GM12872 (cell line): ENCODE measurements around the gene AXIN1.

Experiments
- TF ChIP-seq, protein P1 (sequence below): IDR thresholded peaks from 3 replicates; pipeline ENCODE4 v1.5.1; 2011; ENCODE audit warnings: low read depth, mild to moderate bottlenecking, low read length, moderate library complexity; ENCODE audit not compliant: insufficient read depth

Gene AXIN1

DNA sequence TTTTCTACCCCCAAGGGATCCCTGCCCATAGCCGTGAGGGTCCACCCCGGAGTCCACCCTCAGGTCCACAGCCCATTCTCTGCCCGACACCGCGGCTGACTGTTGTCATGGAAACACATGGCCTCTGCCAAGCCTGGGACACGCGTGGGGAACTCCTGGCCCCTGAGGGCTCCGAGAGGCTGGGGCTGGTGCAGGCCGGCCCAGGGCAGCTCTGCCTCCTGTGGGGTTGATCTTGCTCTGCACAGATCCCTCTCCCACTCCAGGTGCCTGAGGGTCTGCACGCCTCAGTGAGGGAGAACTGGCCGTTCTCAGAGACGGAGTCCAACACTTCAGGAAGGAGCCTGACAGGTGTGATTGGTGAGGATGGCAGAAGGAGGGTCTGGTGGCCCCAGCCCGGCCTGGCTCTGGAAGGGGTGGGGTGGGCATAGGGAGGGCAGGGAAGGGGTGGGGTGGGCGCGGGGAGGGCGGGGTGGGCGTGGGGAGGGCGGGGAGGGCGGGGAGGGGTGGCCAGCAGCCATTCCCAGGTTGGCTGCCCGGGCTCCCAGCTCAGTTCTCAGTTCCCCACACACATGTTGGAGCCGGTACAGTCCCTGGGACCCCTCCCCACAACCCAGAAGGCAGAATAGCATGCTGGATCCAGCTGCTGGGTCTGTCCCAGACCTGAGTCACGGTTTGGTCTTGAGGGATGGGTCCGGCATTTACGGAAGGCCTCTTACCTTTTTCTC is 11.4 kb upstream of the AXIN1 start:
- TF ChIP-seq, protein P1, sequence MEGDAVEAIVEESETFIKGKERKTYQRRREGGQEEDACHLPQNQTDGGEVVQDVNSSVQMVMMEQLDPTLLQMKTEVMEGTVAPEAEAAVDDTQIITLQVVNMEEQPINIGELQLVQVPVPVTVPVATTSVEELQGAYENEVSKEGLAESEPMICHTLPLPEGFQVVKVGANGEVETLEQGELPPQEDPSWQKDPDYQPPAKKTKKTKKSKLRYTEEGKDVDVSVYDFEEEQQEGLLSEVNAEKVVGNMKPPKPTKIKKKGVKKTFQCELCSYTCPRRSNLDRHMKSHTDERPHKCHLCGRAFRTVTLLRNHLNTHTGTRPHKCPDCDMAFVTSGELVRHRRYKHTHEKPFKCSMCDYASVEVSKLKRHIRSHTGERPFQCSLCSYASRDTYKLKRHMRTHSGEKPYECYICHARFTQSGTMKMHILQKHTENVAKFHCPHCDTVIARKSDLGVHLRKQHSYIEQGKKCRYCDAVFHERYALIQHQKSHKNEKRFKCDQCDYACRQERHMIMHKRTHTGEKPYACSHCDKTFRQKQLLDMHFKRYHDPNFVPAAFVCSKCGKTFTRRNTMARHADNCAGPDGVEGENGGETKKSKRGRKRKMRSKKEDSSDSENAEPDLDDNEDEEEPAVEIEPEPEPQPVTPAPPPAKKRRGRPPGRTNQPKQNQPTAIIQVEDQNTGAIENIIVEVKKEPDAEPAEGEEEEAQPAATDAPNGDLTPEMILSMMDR = no peak

DNA sequence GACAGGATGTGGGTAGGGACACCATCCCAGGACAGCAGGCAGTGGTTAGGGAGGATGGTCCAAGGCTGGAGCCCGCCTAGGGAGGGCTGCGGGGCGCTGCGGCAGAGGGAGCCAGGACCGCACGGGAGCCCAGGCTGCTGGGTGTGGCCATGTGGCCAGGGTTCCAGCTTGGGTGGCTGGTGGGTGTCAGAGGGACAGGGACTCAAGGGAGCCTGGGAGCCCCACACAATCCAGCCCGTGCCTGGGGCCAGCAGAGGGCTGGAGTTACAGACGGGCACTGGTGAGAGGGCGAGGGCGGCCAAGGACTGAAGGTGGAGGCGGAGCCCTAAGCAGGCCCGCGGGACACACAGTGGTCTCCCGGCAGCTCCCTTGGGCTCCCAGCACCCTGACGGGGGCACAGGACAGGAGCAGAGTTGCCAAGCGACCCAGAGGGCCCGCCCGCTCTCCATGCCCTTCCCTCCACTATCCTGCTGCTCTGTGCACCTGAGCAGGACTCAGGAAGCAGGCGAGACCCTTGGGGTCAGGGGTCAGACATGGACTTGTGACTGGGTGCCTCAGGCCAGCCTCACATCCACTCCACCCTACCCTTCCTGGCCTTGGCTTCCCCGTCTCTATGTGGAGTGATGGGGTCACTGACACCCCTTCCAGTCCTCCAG is 10.7 kb upstream of the AXIN1 start:
- TF ChIP-seq, protein P1 = no peak

DNA sequence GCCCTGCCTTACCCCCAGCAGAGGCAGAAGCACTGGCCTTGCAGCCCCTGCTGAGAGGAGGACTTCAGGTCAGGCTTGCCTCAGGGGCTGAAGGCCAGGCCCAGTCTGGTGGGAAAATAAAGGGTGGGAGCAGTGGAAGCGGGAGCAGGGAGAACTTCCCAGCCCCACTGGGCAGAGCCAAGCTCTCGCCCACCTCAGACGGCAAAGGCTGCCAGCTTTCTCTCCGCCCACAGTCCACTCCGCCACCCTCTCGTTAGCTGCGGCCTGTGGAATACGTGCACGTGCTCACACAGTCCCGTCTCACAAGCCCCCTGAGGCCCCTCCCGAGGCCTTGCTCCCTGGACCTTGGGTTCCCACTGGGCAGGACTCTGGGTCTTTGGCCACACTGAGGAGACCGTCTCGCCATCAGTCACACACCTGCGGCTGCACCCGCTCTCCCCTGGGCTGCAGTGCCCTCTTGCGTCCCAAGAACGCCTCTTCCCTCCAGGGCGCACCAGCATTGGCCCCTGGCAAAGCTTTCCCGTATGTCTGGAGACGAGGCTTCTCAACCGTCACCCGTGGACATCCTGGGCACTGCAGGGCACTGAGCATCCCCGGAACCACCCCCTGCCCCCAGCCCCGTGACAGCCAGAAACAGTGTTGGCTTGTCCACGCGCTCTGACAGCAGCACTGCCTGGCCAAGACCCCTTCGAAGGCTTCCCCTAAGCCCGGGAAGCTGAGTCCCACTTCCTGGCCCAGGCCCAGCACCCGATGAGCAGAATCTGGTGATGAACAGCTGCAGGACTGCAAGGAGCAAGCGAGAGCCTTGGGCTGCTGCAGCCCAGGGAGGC is 9.6 kb upstream of the AXIN1 start:
- TF ChIP-seq, protein P1 = peak; percentile 94

DNA sequence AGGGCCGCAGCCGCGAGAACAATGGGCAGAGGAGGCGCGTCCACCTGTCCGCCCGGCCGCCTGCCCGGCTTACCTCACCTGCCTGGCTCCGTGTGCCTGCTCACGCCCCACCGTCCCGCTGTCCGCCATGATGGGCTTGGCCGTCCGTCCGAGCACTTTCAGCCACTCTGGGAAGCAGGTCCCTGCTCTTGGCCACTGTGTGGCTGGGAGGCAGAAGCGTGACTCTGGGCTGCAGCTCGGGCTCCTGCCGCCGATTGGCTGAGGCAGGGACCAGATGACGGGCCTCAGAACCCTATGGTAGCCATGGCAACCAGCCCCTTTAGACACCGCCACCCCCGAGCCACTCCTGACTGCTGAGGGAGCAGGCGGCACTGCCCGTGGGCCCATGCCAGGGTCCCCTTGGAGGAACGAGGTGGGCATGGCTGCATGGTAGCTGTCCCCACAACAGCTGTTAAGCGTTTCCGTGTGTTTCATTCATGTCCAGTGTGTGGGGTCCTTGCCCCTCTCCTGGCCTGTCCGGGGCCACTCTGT is 8.9 kb upstream of the AXIN1 start:
- TF ChIP-seq, protein P1 = no peak

DNA sequence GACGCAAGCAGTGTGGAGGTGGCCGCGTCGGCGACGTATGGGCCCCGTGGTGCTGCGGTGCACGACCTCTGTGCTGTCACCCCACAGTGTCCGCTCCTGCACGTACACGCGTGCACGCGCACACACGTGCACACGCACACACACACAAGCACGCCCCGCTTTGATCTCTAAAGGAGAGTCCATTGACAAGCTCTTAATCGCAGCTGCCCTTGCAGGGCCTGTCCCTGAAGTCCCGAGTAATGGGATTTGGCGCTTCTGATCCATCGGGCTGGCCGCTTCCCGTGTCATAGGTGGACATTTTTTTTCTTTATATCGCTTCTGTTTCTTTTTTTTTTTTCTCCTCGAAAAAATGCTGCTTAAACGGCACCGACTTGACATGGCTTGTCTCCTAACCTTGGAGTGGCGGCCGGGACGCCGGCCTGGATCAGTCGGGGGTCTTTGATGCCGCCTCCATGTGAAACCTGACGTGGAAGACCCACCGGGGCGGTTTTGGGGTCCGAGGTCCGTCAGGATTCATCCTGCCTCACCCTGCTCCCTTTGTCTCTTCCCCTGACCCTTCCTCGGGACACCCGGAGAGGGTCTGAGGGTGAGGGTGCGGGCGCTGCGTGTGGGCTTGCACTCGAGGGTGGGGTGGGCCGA is 8.3 kb upstream of the AXIN1 start:
- TF ChIP-seq, protein P1 = no peak

DNA sequence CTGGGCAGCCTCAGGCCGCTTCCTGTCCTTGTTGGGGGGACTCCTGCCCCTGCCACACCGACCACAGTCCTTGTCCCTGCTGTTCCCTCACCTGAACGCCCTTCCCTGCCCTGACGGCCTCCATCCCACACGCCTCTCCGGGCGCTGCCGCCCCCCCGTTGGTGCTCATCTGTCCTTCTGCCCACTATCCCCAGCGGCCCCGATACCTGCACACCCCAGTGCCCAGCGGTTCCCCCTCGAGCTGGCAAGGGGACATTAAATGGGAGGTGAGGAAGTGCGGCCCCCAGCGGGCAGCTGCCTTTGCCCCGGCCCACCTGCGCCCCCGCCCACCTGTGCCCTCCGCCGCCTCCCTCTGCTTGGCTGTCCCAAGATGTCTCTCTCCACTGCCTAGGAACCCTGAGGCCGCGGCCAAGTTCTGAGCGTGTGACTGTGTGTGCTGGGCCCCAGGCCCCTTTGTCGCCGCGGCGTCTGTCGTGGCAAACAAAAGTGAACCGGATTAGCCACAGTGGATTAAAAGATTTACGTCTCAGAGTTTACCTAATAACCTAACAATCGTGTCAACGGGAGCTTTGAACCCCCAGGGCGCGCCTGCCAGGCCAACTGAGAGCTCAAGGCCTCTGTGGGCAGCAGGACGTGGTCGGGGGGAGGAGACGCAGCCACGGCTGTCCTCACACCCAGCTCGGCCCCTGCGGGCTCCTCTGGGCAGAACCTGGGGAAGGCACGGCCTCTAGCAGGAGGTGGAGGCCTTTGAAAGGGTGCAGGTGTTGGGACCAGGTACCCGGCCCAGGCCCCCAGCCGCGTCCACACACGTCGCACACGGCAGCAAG is 7.6 kb upstream of the AXIN1 start:
- TF ChIP-seq, protein P1 = no peak
